NCI-H1436 (cell line): ENCODE measurements around the gene SCAF1.
A peak's percentile ranks its signal among the peaks of the same experiment; 100 is the strongest.

Experiments
- DNase-seq: peaks from one replicate; lab custom pipeline; 2025; lab: John Stamatoyannopoulos, UW

The SCAF1 gene

GRCh38 chr19:49666120-49666444, 24.1 kb downstream of the SCAF1 start:
- no peak for DNase-seq

- DNase-seq: no peak
These were observed 25.5 kb downstream of the SCAF1 start for GRCh38 chr19:49667473-49667872.

DNA sequence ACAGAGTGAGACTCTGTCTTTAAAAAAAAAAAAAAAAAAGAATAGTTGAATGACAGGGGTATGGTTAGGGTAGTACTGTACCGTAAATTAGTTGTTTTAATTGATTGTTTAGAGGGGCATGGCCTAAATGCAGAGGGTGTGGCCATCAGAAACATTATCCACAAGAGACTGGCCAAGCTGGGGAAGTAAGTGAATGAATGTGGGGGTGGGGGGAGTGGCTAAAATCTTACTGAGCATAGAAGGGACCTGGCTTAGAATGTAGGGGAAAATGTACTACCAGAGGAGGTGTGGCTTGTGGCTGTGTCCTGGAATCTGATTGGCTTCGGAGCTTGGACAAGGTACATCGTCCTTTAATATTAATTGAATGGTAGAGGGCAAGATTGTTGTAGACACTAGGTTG, 27.5 kb downstream of the SCAF1 start:
- DNase-seq: no peak

DNA sequence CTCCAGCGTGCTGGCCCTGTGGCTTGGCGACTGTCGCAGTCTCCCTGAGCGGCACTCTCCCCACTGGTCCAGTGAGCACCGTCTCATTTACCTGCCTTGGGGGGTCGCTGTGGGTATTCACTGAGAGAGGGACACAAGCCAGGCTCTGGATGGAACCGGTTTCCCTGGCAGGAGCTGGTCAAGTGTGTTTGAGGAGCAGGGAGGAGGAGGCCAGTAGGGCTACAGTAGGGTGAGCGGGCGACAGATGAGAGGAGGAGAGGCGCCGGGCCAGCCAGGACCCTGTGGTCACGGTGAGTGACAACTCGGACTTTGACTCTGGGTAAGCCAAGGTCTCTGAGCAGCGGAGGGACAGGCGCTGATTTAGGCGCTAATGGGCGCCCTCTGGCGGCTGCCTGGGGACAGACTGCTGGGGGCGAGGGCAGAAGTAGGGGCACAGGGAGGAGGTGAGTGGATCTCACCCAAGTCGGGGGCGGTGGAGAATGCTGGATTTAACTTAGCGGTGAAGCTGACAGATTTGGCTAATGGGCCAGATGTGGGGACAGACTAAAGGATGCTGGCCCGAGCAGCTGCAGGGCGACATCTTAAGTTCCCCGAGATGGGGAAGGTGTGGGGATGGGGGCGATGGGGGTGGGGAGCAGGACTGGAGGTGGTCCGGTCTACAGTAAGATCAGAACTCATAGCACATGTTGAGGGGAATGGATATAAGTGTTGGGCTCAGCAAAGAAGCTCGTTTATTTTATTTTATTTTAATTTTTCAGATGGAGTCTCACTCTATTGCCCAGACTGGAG, 30.3 kb downstream of the SCAF1 start:
- DNase-seq: peak; percentile 84

- DNase-seq: peak; percentile 95
These were observed 34.3 kb downstream of the SCAF1 start for GRCh38 chr19:49676136-49676783.

DNA sequence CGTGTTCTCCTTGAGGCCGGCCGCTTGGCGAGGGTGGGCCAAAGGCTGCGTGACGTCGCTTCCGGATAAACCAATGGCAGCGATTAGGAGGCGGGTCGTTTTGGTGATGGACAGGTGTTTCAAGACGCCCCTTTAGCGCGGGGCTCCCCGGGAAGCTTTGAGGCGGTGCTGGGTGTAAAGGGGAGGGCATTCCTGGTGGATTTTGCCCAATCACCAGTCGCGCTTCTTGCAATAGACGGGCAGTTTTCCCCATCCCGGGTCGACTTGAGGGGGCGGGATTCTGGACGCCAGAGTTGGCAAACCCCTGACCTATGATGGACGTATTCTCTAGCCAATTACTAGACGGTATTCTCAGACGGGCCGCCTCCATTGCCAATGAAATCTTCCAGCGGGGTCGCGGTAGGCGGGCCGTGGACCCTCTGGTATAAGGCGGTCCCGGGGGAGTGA, 34.8 kb downstream of the SCAF1 start:
- peak; percentile 100 for DNase-seq

- peak; percentile 60 for DNase-seq
These were observed 35.4 kb downstream of the SCAF1 start, which contains the start of gene PRMT1 for GRCh38 chr19:49677231-49677900. Gene PRMT1, plus strand, starts transcription at chr19:49677271. Its CDS starts 10 bp downstream, at chr19:49677281.

DNA sequence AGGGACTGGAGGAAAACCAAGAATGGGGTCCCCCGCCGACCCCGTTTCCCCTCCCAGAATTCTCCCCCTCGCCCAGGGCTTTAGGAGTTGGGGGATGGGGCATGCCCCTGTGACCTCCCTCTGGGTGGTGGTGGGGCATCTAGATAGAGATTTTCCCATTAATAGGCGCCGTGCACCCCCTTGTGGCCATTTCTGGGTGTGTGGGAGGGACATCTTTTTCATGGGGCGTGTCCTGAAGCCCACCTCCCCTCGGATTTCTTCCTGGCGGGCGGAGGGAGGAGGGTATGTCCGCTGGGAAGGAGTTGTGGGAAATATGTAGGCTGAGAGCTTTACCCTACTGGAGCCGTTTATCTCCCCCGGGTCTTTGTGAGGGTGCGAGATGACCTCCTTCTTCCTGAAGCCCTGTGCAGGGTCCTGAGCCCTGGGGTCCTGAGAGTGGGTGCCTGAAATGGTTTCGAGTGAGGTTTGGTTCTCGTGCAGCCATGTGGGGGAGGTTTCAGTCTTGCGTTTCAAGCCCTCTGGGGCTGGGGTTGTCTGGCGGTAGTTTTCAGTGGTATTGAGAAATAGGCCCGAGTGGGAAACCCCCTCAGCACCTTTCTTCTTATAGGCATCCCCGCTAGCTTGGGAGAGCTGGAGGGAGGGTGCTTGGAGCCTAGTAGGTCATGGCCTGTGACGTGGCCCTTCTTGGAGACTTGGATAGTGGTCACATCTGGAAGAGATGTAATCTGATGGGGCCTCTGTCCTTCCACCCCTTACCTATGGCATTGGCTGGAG, 36.1 kb downstream of the SCAF1 start:
- DNase-seq: peak; percentile 68

DNA sequence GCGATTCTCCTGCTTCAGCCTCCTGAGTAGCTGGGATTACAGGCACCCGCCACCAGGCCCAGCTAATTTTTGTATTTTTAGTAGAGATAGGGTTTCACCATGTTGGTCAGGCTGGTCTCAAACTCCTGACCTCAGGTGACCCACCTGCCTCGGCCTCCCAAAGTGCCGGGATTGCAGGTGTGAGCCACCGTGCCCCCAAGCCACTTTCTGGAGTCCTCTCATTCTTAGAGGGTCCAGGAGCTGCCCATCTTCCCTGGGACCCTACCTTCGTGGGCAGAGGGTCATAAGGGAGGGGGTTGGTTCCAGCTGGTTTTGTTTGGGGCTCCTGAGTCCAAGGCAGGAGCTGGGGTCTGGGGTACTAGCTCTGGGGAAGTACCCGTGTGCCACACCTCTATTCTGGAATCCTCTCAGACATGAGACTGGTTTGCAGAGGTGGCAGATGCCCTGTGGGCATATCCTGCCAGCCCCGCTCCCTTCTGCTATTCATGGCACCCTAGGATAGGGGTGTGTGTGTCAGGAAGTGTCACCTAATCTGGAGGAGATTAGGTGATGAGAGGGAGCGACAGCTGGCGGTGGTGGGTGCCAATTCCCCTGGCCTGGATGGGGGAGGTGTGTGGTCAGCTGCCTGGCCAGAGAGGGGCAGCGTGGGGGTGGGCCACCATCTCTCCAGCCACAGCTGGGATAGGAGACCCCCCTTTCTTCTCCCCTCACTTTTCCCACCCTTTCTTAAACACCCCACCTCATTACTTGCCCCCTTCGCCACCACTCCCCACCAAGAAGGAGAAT, 37.2 kb downstream of the SCAF1 start:
- DNase-seq: no peak

- no peak for DNase-seq
These were observed 37.9 kb downstream of the SCAF1 start for GRCh38 chr19:49679771-49680413.

DNA sequence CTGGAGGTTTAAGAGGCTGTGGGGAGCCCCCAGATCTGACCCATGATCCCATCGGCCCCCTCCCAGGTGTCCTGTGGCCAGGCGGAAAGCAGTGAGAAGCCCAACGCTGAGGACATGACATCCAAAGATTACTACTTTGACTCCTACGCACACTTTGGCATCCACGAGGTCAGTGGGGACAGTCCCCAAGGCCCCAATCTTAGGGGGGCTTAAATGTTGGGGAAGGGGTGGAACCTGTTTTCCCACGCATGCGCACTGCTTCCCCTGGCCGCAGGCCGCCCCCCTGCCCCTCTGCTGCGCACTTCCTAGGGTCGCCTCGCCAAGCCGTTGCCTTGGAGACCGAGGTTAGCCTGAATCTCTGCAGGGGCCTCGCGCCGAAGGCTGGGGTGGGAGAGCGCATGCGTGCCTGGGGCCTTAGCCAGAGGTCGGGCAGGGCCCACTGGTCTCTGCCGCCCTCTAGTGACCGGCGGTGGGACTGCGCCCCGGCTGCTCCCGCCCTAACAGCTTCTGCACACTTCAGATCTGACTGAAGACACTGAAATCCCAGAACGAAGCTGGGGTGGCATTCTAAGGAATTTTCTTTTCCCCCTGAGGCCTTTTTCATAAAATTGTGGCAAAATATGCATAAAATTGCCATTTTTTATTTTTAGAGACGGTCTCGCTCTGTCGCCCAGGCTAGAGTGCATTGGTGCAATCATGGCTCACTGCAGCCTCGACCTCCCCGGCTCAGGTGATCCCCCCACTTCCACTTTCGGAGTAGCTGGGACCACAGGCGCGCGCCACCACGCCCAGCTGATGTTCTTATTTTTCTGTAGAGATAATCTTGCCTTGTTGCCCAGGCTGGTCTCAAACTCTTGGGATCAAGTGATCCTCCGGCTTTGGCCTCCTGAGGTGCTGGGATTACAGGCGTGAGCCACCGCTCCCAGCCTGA, 38.7 kb downstream of the SCAF1 start:
- peak; percentile 92 for DNase-seq

- no peak for DNase-seq
These were observed 39.8 kb downstream of the SCAF1 start for GRCh38 chr19:49681830-49682229.

DNA sequence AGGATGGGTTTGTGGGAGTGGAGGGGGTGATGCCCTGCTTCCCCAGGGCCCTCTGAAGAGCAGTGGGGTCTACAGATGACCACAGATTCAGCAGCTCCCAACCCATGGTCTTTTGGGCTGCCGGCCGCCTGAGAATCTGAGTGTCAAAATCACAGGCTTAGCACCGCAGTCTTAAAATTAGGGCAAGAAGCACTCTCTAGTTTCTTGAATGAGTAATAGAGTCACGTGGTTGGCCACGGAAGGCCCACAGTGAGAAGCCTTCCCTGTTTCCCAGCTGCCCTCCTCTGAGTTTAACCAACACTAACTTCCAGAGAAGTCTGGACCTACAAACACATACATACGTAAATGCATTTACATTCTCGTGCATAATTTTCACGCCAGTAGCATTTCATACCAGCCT, 40.3 kb downstream of the SCAF1 start:
- no peak for DNase-seq

GRCh38 chr19:49683814-49684250, 41.8 kb downstream of the SCAF1 start:
- no peak for DNase-seq

DNA sequence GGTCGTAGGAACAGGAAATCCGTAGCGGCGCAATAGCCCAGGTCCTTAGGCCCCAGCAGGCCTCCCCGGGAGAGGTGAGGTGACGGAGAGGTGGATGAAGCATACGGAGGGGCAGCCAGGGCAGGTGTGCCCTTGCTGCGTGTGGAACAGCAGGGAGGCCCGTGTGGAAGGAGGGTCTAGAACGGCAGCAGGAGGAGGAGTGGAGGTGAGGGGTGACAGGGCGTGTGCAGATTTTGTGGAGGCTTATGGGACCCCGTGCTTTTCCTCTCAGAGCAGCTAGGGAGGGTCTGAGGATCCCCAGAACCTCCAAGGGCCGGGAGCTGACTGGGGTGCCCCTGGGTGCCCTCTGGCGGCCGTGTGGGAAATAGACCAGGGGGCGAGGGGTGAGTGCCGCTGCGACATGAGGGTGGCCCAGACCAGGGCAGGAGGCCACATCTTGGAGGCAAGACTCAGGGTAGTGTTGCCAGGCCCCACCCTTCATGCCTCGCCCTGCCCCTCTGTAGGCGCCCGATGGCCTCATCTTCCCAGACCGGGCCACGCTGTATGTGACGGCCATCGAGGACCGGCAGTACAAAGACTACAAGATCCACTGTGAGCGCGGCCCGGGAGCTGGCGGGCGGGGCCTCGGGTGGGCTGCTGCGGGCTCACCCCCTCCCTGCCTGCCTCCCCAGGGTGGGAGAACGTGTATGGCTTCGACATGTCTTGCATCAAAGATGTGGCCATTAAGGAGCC, 42.4 kb downstream of the SCAF1 start:
- DNase-seq: no peak

- no peak for DNase-seq
These were observed 43.1 kb downstream of the SCAF1 start for GRCh38 chr19:49684983-49685553.

DNA sequence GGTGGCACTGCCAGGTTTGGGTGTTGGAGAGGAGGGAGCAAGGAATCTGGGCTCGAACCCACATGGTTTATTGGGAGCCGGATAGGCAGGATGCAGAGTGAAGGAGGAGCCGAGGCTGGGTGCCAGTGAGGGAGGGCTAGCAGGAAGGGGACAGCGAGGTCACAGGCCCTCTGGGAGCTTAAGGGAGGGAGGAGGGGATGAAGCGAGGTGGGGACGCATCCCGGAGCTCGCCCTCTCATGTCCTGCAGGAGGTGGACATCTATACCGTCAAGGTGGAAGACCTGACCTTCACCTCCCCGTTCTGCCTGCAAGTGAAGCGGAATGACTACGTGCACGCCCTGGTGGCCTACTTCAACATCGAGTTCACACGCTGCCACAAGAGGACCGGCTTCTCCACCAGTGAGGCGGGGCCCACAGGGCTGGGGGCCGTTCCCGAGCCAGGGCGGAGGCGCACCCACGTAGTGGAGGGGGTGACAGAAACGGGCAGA, 43.9 kb downstream of the SCAF1 start:
- no peak for DNase-seq

DNA sequence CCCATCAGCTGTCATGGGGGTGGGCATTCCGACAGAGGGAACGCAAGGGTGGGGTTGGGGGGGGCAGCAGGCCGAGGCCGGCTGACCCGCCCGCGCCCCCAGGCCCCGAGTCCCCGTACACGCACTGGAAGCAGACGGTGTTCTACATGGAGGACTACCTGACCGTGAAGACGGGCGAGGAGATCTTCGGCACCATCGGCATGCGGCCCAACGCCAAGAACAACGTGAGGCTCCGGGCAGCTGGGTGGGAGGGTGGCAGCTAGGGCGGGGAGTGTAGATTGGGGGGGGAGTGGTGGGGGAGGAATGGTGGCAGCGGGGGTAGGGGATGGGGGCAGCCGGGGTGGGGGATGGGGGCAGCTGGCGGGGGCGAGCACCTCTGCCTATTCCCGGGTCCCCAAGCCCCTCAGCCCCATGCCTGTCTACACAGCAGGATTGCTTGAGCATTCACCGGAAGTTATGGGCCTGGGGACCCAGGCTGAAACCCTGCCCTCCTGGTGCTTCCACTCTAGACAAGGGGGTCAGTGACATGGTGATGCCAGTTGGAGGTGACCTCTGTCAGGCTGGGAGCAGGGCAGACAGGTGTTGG, 44.6 kb downstream of the SCAF1 start:
- DNase-seq: no peak
